GM23248 (cell line): ENCODE data around the gene AFP.

Source experiments
- EZH2 ChIP-seq: fragments of 200-600 bp; sonication (generic); IDR thresholded peaks from 2 replicates; pipeline ENCODE4 v1.6.1; 2018; ENCODE audit warnings: antibody characterized with exemption, mild to moderate bottlenecking; ENCODE audit not compliant: insufficient read depth, poor library complexity, severe bottlenecking
- EZH2phosphoT487 ChIP-seq: fragments of 200-600 bp; sonication (generic); IDR thresholded peaks from 2 replicates; pipeline ENCODE4 v1.6.1; 2018; ENCODE audit warnings: antibody characterized with exemption, moderate library complexity, mild to moderate bottlenecking, low read depth; ENCODE audit not compliant: insufficient read depth

GRCh38 chr4:73437558-73437956, 1.5 kb downstream of the AFP start:
- TF ChIP-seq EZH2phosphoT487 (no peak), EZH2 (no peak)
